ENCODE data around the gene SAMD4A. TPM values are rescaled to one million over a fixed set of nuclear protein-coding genes. Genes with fewer than 3 reads are reported as not detected.

The SAMD4A gene
- total RNA-seq, 1 donor from 2014 or later, result 57.0 TPM

GRCh38 chr14:54727929-54728328 is 161.0 kb downstream of the SAMD4A start:
- Mint-ChIP-seq H3K4me1 (ENCODE audit: low read depth) (peaks cover 33% of the 10 kb centered on the region), H3K27me3 (ENCODE audit: low read depth) (no peaks in the 10 kb centered on the region), H3K27ac (ENCODE audit: unreplicated experiment) (no peak overlapping the region), H3K36me3 (ENCODE audit: low read depth) (no peaks in the 10 kb centered on the region), H3K4me3 (ENCODE audit: unreplicated experiment) (no peak overlapping the region), H3K9me3 (ENCODE audit: low read depth) (no peaks in the 10 kb centered on the region)
- DNase-seq (ENCODE audit: low spot score), result no peak
- no peak for TF ChIP-seq CTCF (IDR thresholded peaks at IDR 0.05)

- H3K9me3 Mint-ChIP-seq (ENCODE audit: low read depth), result no peaks in the 10 kb centered on the region
- no peaks in the 10 kb centered on the region for H3K27me3 Mint-ChIP-seq (ENCODE audit: low read depth)
- H3K4me1 Mint-ChIP-seq (ENCODE audit: low read depth), result peaks cover 33% of the 10 kb centered on the region
- no peak for DNase-seq (ENCODE audit: low spot score)
- H3K36me3 Mint-ChIP-seq (ENCODE audit: low read depth), result no peaks in the 10 kb centered on the region
- TF ChIP-seq CTCF (IDR thresholded peaks at IDR 0.05), result no peak
- H3K4me3 Mint-ChIP-seq (ENCODE audit: unreplicated experiment), result no peak overlapping the region
- H3K27ac Mint-ChIP-seq (ENCODE audit: unreplicated experiment), result peak overlapping the region; percentile 24
Observed at GRCh38 chr14:54728700-54729527, 162.0 kb downstream of the SAMD4A start.

GRCh38 chr14:54730156-54730961 is 163.4 kb downstream of the SAMD4A start:
- H3K4me1 Mint-ChIP-seq (ENCODE audit: low read depth), result peaks cover 37% of the 10 kb centered on the region
- no peaks in the 10 kb centered on the region for H3K27me3 Mint-ChIP-seq (ENCODE audit: low read depth)
- DNase-seq (ENCODE audit: low spot score), result no peak
- H3K4me3 Mint-ChIP-seq (ENCODE audit: unreplicated experiment), result no peak overlapping the region
- peaks cover under 1% of the 10 kb centered on the region for H3K36me3 Mint-ChIP-seq (ENCODE audit: low read depth)
- H3K9me3 Mint-ChIP-seq (ENCODE audit: low read depth), result no peaks in the 10 kb centered on the region
- peak overlapping the region; percentile 65 for H3K27ac Mint-ChIP-seq (ENCODE audit: unreplicated experiment)
- no peak for TF ChIP-seq CTCF (IDR thresholded peaks at IDR 0.05)

GRCh38 chr14:54734966-54735365 is 168.0 kb downstream of the SAMD4A start:
- Mint-ChIP-seq H3K4me3 (ENCODE audit: unreplicated experiment) (no peak overlapping the region), H3K27me3 (ENCODE audit: low read depth) (no peaks in the 10 kb centered on the region), H3K4me1 (ENCODE audit: low read depth) (peaks cover 57% of the 10 kb centered on the region), H3K9me3 (ENCODE audit: low read depth) (no peaks in the 10 kb centered on the region), H3K27ac (ENCODE audit: unreplicated experiment) (no peak overlapping the region), H3K36me3 (ENCODE audit: low read depth) (peaks cover 3% of the 10 kb centered on the region)
- TF ChIP-seq CTCF (IDR thresholded peaks at IDR 0.05), result no peak
- no peak for DNase-seq (ENCODE audit: low spot score)

GRCh38 chr14:54735424-54735823 is 168.5 kb downstream of the SAMD4A start:
- Mint-ChIP-seq H3K27me3 (ENCODE audit: low read depth) (no peaks in the 10 kb centered on the region), H3K4me3 (ENCODE audit: unreplicated experiment) (no peak overlapping the region), H3K9me3 (ENCODE audit: low read depth) (no peaks in the 10 kb centered on the region), H3K4me1 (ENCODE audit: low read depth) (peaks cover 53% of the 10 kb centered on the region), H3K27ac (ENCODE audit: unreplicated experiment) (peak overlapping the region; percentile 28), H3K36me3 (ENCODE audit: low read depth) (peaks cover 3% of the 10 kb centered on the region)
- no peak for DNase-seq (ENCODE audit: low spot score)
- TF ChIP-seq CTCF (IDR thresholded peaks at IDR 0.05), result no peak

Data from chondrocyte (in vitro differentiated cells).